SH-SY5Y (cell line): ENCODE data around the gene ZNF559.

Experiments used
- GATA2 ChIP-seq: IDR thresholded peaks from 2 replicates; pipeline ENCODE4 v1.6.1; 2011; ENCODE audit warnings: mild to moderate bottlenecking, low read depth, low read length
- GATA3 ChIP-seq: IDR thresholded peaks from 2 replicates; pipeline ENCODE4 v1.6.1; 2011; ENCODE audit warnings: low read depth, mild to moderate bottlenecking, low read length, moderate library complexity

The ZNF559 gene

DNA sequence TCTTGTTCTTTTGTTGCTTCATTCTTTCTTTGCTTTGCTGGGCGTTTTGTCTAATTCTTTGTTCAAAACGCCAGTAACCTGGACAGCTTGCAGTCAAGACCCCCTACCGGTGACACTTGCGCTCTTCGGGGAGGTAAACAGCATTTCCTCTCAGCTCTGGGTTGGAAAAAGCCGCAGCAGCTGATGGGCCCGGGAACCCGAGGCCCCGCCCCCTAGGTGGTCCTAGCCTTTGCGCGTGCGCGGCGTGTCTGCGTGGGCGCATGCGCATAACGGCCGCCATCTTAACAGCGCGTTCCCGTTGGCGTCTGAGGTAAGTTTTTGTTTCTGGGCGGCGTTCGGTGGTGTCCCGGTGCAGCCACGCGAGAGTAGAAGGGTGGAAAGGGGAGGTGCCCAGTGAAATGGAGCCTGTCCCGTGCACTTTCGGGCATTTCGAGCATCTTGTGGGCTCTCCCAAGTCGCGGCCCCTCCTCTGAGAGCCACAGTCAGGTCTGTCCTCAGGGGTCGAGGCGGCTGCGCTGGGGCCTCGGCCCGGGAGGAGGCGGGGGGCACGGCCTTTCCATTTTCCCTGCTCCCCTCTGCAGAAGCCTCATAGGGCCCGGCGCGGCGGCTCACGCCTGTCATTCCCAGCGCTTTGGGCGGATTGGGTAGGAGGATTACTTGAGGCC lies at the start of gene ZNF559:
Gene ZNF559 (plus strand): TSS at position 261 of the 665 bp plus-strand sequence. CDS start 14,371 bp downstream, outside the sequence.
- TF ChIP-seq GATA3 = no peak
- TF ChIP-seq GATA2 = no peak

DNA sequence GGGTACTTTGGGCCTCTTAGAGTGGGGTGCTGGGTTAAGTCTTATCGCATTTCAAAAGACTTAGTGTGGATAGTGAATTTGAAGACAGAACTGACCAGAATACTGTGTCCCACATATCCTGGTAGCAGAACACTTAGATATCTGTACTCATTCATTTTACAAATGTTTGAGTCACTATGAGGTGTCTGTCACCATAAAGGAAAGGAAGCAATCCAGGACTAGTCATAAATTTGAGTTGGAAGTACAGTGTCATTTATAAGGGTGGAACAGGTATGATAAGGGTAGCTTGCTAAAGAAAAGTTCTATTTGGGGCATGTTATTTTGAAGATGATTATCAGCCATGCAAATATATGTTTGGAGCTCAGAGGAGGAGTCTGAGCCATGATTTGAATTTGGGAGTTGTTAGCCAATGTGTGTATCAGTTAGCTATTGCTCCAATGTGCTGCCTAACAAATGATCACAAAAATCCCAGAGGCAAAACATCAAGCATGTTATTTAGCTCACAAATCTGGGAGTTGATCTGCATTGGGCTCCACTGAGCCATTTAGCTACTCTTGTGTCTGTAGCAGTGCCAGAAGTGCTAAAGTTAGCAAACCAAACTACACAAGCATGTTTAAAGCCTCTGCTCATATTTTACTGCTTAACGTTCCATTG lies 34.6 kb upstream of the ZNF559 start:
- TF ChIP-seq GATA3 (no peak), GATA2 (no peak)

GRCh38 chr19:9295411-9295849 lies 28.5 kb upstream of the ZNF559 start:
- no peak for TF ChIP-seq GATA2
- no peak for TF ChIP-seq GATA3

DNA sequence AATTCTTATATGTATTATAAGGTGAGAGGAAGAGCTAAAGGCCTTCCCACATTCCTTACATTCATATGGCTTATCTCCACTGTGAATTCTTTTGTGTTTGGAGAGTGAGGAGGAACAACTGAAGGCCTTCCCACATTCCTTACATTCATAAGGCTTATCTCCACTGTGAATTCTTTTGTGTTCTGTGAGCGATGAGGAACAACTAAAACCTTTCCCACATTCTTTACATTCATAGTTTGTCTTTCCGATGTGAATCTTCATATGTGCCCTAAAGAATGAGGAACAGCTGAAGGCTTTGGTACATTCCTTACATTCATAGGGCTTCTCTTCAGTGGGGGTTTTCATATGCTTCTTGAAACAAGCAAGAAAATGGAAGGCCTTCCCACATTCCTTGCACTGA lies 27.6 kb upstream of the ZNF559 start:
- TF ChIP-seq GATA2 (no peak), GATA3 (no peak)

- TF ChIP-seq GATA3 (no peak), GATA2 (no peak)
These were observed 17.5 kb upstream of the ZNF559 start for GRCh38 chr19:9306443-9306842.

DNA sequence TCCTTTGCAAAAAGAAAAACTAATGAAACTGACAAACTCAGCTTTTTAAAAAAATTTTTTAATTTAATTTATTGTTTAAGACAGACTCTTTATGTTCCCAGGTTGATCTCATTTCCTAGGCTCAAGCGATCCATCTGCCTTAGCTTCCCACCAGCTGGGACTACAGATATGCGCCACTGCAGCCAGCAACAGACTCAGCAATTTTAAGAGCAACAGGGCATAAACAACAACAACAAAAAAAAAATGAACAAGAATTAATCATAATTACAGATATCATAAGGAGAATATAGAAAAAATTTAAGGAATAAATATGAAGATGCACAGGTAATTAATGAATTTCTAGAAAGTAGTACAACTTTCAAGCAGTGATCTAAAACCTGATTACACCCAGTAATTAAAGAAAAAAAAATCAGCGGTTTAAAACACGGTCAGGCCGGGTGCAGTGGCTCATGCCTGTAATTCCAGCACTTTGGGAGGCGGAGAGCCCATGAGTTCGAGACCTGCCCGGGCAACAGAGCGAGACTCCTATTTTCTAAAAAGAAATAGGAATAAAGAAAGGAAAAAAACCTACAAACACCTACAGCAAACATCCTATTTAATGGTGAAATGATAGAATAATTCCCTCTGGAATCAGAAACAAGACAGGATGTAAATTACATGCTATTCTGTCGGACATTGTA lies 15.7 kb upstream of the ZNF559 start:
- TF ChIP-seq GATA3 (no peak), GATA2 (no peak)

- TF ChIP-seq GATA2 (no peak), GATA3 (no peak)
These were observed 14.6 kb upstream of the ZNF559 start, which contains the start of gene ZNF699 for GRCh38 chr19:9309139-9309973. Gene ZNF699 (minus strand): TSS chr19:9309838. CDS start chr19:9305119, 4,719 bp downstream.

GRCh38 chr19:9309974-9310446 lies 14.0 kb upstream of the ZNF559 start:
- TF ChIP-seq GATA2 (no peak), GATA3 (no peak)

GRCh38 chr19:9313756-9314155 lies 10.2 kb upstream of the ZNF559 start:
- TF ChIP-seq GATA3 (no peak), GATA2 (no peak)

DNA sequence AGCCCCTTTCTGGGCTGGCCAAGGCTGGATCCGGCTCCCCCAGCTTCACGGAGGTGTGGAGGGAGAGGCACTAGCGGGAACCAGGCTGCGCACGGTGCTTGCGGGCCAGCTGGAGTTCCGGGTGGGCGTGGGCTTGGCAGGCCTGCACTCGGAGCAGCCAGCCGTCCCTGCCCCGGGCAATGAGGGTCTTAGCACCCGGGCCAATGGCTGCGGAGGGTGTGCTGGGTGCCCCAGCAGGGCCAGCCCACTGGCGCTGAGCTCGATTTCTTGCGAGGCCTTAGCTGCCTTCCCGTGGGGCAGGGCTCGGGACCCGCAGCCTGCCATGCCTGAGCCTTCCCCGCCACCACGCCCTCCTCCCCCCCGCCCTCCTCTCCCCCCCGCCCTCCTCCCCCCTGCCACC lies 2.6 kb upstream of the ZNF559 start:
- no peak for TF ChIP-seq GATA2
- TF ChIP-seq GATA3 = no peak

- no peak for TF ChIP-seq GATA3
- no peak for TF ChIP-seq GATA2
These were observed 441 bp upstream of the ZNF559 start for GRCh38 chr19:9323557-9323918.

- TF ChIP-seq GATA2 (no peak), GATA3 (no peak)
These were observed 594 bp downstream of the ZNF559 start for GRCh38 chr19:9324584-9324962.

GRCh38 chr19:9329999-9330398 lies 6.0 kb downstream of the ZNF559 start:
- TF ChIP-seq GATA3 (no peak), GATA2 (no peak)

DNA sequence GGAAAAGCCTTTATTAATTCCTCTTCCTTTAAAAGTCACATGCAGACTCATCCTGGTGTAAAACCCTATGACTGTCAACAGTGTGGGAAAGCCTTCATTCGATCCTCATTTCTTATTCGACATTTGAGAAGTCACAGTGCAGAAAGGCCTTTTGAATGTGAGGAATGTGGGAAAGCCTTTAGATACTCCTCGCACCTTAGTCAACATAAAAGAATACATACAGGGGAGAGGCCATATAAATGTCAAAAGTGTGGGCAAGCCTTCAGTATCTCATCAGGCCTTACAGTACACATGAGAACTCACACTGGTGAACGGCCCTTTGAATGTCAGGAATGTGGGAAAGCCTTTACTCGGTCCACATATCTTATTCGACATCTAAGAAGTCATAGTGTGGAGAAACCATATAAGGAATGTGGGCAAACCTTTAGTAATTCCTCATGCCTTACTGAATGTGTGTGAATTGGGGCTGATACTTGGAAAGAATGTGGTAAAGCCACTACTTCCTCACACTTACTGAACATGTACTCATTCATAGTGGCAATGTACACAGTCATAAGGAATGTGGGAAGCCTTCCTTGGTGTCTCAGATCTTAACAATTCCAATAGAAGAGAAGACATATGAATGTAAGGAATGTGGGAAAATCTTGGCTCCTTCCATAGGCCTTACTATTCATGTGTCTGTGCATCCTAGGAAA lies 18.8 kb downstream of the ZNF559 start:
- TF ChIP-seq GATA2 = no peak
- no peak for TF ChIP-seq GATA3
